ENCODE data around the gene TMEM97. TPM values are rescaled to one million over a fixed set of nuclear protein-coding genes. Genes with fewer than 3 reads are reported as not detected.
"Not testable (repeated sequence)": the region's sequence is repeated elsewhere in the genome, so short reads cannot be mapped to it uniquely, and the experiment has no call there.

Gene TMEM97
- total RNA-seq, 4 donors from 2014 or later: 5.1 to 7.2 (median 6.6) TPM

DNA sequence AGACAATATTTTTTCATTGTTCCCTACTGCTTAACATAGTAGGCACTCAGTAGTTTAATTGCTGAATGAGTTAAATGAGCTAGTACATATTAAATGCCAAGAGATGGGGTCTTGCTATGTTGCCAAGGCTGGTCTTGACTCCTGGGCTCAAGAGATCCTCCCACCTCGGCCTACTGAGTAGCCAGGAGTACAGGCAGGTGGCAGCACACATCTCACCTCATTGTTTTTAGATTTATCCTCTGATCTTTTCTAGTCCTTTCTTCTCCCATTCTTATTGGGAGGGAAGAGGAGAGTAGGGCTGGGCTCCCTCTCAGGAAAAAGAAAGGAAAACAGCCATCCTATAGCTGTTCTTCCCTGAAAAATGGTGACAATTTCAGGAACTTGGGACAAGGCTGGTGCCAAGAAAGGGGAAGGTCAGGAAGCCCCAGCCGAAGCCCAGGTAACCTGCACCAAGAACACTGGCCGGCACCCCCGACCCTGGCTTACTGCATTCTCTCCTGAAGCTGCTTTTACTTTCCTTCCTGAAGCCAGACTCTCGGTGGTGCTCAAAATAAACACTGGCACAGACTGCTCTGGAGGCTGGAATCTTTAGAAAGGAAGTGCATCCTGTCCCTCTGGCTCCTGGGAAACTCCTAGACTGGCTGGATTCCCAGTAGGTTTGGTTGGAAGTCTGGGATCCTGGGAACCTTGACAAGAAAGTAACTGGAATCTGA, 19.2 kb downstream of the TMEM97 start:
- ATAC-seq (no peak), DNase-seq (no peak)
- Histone ChIP-seq H3K9me3 (no peaks in the 10 kb centered on the region), H3K4me3 (peak overlapping the region in 3 of 4 donors; percentile 6 to 14 (median 12)), H3K27me3 (no peaks in the 10 kb centered on the region), H3K27ac (peak overlapping the region; percentile 23 to 91 (median 88)), H3K36me3 (peaks cover 0 to 32% of the 10 kb centered on the region in 2 donors), H3K4me1 (peaks cover 39 to 40% of the 10 kb centered on the region in 2 donors)
- in situ Hi-C loops (cut with MboI; ENCODE audit: low sequenced_read_pairs in 4 of 4) (loop anchor here in 3 of 4 donors (10.0 to 25.0 kb wide), 3 partner anchors 293 to 624 kb away; partner anchors contain the start of genes PHF12 (in 3 of the 3) and NLK (in 1 of the 3)), intact Hi-C loops (cut with DNase I; ENCODE audit: low total_unique reads) (loop anchor here (10.0 kb wide), 1 partner anchor 443 kb away; the partner anchor contains the start of gene LYRM9)
- TF ChIP-seq POLR2A (IDR thresholded peaks at IDR 0.05): no peak

DNA sequence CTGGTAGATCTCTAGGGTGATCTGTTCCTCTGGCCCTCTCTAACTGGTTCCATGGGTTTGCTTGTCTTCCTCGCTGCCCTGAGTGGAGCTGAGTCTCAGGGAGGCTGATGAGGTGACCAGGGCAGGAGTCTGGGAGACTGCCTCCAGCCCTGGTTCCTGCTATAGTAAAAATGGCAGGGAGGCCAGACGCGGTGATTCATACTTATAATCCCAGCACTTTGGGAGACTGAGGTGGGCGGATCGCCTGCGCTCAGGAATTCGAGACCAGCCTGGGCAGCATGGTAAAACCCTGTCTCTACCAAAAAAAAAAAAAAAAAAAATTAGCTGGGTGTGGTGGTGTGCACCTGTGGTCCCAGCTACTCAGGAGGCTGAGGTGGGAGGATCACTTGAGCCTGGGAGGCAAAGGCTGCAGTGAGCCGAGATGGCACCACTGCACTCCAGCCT, 19.8 kb downstream of the TMEM97 start:
- not testable (repeated sequence) for H3K9me3 ChIP-seq, H3K27me3 ChIP-seq, H3K4me3 ChIP-seq, DNase-seq, ATAC-seq
- peak overlapping the region; percentile 23 to 91 (median 88) for H3K27ac ChIP-seq
- peaks cover 34 to 43% of the 10 kb centered on the region in 2 donors for H3K4me1 ChIP-seq
- H3K36me3 ChIP-seq: peaks cover 0 to 37% of the 10 kb centered on the region in 2 donors
- intact Hi-C loops (cut with DNase I; ENCODE audit: low total_unique reads) (loop anchor here (10.0 kb wide), 1 partner anchor 444 kb away; the partner anchor contains the start of gene LYRM9), in situ Hi-C loops (cut with MboI; ENCODE audit: low sequenced_read_pairs in 4 of 4) (loop anchor here in 3 of 4 donors (10.0 to 25.0 kb wide), 3 partner anchors 294 to 624 kb away; partner anchors contain the start of genes PHF12 (in 3 of the 3) and NLK (in 1 of the 3))

DNA sequence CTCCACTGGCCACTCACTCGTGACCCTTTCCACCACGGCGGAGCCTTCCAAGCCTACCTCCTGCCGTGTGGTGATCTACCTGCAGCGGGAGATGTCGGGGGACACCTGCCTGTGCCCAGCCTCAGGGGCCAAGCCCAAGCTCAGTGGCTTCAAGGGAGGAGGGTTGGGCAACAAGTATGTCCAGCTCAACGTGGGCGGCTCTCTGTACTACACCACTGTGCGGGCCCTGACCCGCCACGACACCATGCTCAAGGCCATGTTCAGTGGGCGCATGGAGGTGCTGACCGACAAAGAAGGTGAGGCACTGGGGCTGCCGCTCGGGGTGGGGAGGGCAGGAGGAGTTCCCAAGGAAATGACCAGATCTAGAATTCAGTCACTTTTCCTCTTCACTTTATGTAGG, 20.4 kb downstream of the TMEM97 start:
- Histone ChIP-seq H3K4me1 (peaks cover 28 to 36% of the 10 kb centered on the region in 2 donors), H3K4me3 (no peak overlapping the region), H3K27me3 (no peaks in the 10 kb centered on the region), H3K36me3 (peaks cover 0 to 43% of the 10 kb centered on the region in 2 donors), H3K9me3 (no peaks in the 10 kb centered on the region), H3K27ac (peak overlapping the region in 3 of 4 donors; percentile 86 to 91 (median 90))
- TF ChIP-seq POLR2A (IDR thresholded peaks at IDR 0.05): no peak
- TF ChIP-seq, protein P1, sequence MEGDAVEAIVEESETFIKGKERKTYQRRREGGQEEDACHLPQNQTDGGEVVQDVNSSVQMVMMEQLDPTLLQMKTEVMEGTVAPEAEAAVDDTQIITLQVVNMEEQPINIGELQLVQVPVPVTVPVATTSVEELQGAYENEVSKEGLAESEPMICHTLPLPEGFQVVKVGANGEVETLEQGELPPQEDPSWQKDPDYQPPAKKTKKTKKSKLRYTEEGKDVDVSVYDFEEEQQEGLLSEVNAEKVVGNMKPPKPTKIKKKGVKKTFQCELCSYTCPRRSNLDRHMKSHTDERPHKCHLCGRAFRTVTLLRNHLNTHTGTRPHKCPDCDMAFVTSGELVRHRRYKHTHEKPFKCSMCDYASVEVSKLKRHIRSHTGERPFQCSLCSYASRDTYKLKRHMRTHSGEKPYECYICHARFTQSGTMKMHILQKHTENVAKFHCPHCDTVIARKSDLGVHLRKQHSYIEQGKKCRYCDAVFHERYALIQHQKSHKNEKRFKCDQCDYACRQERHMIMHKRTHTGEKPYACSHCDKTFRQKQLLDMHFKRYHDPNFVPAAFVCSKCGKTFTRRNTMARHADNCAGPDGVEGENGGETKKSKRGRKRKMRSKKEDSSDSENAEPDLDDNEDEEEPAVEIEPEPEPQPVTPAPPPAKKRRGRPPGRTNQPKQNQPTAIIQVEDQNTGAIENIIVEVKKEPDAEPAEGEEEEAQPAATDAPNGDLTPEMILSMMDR (IDR thresholded peaks at IDR 0.05 in 4 of 5, conservative IDR thresholded peaks at IDR 0.05 in 1 of 5): no peak
- in situ Hi-C loops (cut with MboI; ENCODE audit: low sequenced_read_pairs in 4 of 4) (loop anchor here in 3 of 4 donors (10.0 to 25.0 kb wide), 3 partner anchors 295 to 623 kb away; partner anchors contain the start of genes PHF12 (in 3 of the 3) and NLK (in 1 of the 3)), intact Hi-C loops (cut with DNase I; ENCODE audit: low total_unique reads) (loop anchor here (10.0 kb wide), 1 partner anchor 445 kb away; the partner anchor contains the start of gene LYRM9)
- no peak for ATAC-seq
- DNase-seq: no peak

DNA sequence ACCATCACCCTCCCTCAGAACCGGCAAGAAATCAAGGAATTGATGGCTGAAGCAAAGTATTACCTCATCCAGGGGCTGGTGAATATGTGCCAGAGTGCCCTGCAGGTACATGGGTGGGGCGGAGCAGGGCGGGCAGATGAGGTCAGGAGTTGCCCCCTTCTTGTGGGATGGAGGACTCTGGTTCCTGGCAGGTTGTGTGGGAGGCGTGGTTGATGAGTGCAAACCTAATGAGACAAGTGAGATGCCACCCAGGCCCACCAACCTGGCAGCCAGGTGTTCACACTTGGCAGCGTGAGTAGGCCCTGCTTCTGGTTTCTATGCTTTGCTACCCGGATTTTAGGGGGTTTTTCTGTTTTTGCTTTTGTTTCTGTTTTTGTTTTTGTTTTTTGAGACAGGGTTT, 21.4 kb downstream of the TMEM97 start:
- H3K4me1 ChIP-seq: peaks cover 24 to 30% of the 10 kb centered on the region in 2 donors
- no peak overlapping the region for H3K27ac ChIP-seq
- peaks cover 0 to 52% of the 10 kb centered on the region in 2 donors for H3K36me3 ChIP-seq
- TF ChIP-seq POLR2A (IDR thresholded peaks at IDR 0.05): no peak
- TF ChIP-seq, protein P1 (IDR thresholded peaks at IDR 0.05 in 4 of 5, conservative IDR thresholded peaks at IDR 0.05 in 1 of 5): no peak
- no peak for DNase-seq
- ATAC-seq: no peak
- H3K9me3 ChIP-seq: no peaks in the 10 kb centered on the region
- H3K4me3 ChIP-seq: no peak overlapping the region
- no peaks in the 10 kb centered on the region for H3K27me3 ChIP-seq
- in situ Hi-C loops (cut with MboI; ENCODE audit: low sequenced_read_pairs in 4 of 4) (loop anchor here in 2 of 4 donors (25.0 kb wide), 1 partner anchor 622 kb away; the partner anchor contains the start of gene PHF12 (in 2 of the 2)), intact Hi-C loops (cut with DNase I; ENCODE audit: low total_unique reads) (no loop called here)

DNA sequence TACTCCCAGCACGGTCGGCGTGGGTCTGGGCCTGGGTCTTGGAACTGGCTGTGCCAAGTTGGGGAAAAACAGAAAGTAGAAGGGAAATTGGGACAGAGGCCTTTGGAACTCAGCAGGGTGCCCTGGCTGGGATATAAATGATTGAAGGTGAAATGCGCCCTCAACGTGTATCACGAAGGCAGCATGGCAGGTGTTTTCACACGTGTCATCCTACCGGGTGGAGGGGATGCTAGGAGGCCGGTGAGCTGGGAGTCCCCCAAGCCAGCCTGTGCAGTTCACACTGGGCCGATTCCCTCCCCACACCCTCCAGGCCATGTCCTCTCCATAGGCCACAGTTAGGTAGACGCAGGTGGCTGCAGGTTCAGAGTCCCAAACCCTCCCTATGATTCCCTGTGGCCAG, 22.5 kb downstream of the TMEM97 start:
- TF ChIP-seq POLR2A (IDR thresholded peaks at IDR 0.05): no peak
- TF ChIP-seq, protein P1 (IDR thresholded peaks at IDR 0.05 in 4 of 5, conservative IDR thresholded peaks at IDR 0.05 in 1 of 5): no peak
- DNase-seq (no peak), ATAC-seq (no peak)
- Histone ChIP-seq H3K4me1 (peaks cover 18 to 24% of the 10 kb centered on the region in 2 donors), H3K9me3 (no peaks in the 10 kb centered on the region), H3K27me3 (no peaks in the 10 kb centered on the region), H3K27ac (no peak overlapping the region), H3K4me3 (no peak overlapping the region), H3K36me3 (peaks cover 0 to 64% of the 10 kb centered on the region in 2 donors)
- in situ Hi-C loops (cut with MboI; ENCODE audit: low sequenced_read_pairs in 4 of 4) (loop anchor here in 2 of 4 donors (25.0 kb wide), 1 partner anchor 621 kb away; the partner anchor contains the start of gene PHF12 (in 2 of the 2)), intact Hi-C loops (cut with DNase I; ENCODE audit: low total_unique reads) (no loop called here)
